Measurements from ENCODE around the gene SUPT6H. TPM values are rescaled to one million over a fixed set of nuclear protein-coding genes. Genes with fewer than 3 reads are reported as not detected.

The SUPT6H gene
- total and polyA plus RNA-seq, 2 of the 8 experiments (the other 6 are each of a cell fraction or from before 2014, with no cell fraction given): 32.0 to 59.9 TPM

DNA sequence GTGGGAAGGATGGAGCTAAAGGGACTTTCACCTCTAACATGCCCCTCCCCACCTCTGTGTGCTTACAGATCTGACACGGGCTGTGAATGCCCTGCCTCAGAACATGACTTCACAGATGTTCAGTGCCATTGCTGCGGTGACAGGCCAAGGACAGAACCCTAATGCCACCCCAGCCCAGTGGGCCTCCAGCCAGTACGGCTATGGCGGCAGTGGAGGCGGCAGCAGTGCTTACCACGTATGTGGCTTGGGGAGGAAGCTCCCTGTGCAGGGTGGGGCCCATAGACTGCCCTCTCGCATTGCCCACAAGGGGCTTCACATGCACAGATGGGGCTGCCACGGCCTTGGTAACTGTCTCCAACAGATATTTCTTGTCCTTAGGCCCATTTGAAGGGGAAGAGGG is 38.3 kb downstream of the SUPT6H start:
- DNase-seq (ENCODE audit: low read depth in 1 of 2, low spot score in 2 of 2): no peak
- H3K23ac ChIP-seq (ENCODE audit: insufficient read length): no peak overlapping the region
- no peak overlapping the region for H3K9ac ChIP-seq (replicated peaks in 1 of 4; ENCODE audit: extremely low read depth in 1 of 4, low read depth in 3 of 4, low read length in 3 of 4)
- FAIRE-seq: no peak
- no peak overlapping the region for H3K18ac ChIP-seq (ENCODE audit: extremely low read depth, low read length)
- no peak overlapping the region for H3K56ac ChIP-seq (replicated peaks; ENCODE audit: insufficient read length, low read depth, low read length)
- no peak overlapping the region for H4K91ac ChIP-seq (replicated peaks; ENCODE audit: insufficient read length, low read length)
- WGBS, 2 experiments (ENCODE audit: extremely low coverage in 1 of 2, insufficient coverage in 1 of 2, insufficient read length in 1 of 2, insufficient replicate concordance in 2 of 2, low coverage in 1 of 2, low lambda C conversion rate in 2 of 2, missing lambda C conversion rate in 1 of 2): 95% methylated on average over 8 of the region's 8 CpGs; no CpG with 5 or more reads in 1 of the 2 experiments
- peaks cover 0 to 8% (median 2%) of the 10 kb centered on the region in 4 experiments; a peak in 3 of 7 replicates for H3K4me1 ChIP-seq (replicated peaks in 1 of 4; ENCODE audit: control insufficient read depth in 3 of 4, insufficient read depth in 4 of 4, low read length in 3 of 4)
- no peak overlapping the region for H3K27ac ChIP-seq (ENCODE audit: low read depth, low read length)
- H2BK20ac ChIP-seq (ENCODE audit: low read length): no peak overlapping the region
- H3K79me1 ChIP-seq (ENCODE audit: low read depth, low read length): no peaks in the 10 kb centered on the region
- H2BK12ac ChIP-seq (ENCODE audit: low read depth, low read length): no peak overlapping the region
- no peak overlapping the region for H2BK5ac ChIP-seq (ENCODE audit: low read depth, low read length)
- no peak overlapping the region for H4K5ac ChIP-seq (ENCODE audit: insufficient read length, low read depth, low read length)
- H2BK15ac ChIP-seq (ENCODE audit: low read length): no peak overlapping the region
- H3K79me2 ChIP-seq (ENCODE audit: control insufficient read depth in 1 of 2, insufficient read depth in 2 of 2, low read length in 2 of 2): no peaks in the 10 kb centered on the region
- no peaks in the 10 kb centered on the region for H3K23me2 ChIP-seq (ENCODE audit: low read depth, low read length)
- no peak overlapping the region for H3K4ac ChIP-seq (replicated peaks; ENCODE audit: insufficient read length, low read depth, low read length)
- no peaks in the 10 kb centered on the region for H3K27me3 ChIP-seq (replicated peaks in 1 of 4; ENCODE audit: control insufficient read depth in 3 of 4, extremely low read depth in 1 of 4, insufficient read depth in 3 of 4, low read length in 3 of 4)
- H3K9me3 ChIP-seq (ENCODE audit: insufficient read depth in 2 of 2, low read depth in 1 of 2, low read length in 1 of 2): no peaks in the 10 kb centered on the region
- CTCF ChIA-PET (ENCODE audit: partially characterized antibody): interaction anchor here (0.5 to 1.5 kb wide), 6 partner anchors 9 to 241 kb away, joined by 3 to 6 read pairs (median 3); no protein-coding TSS in a partner anchor
- peaks cover 10 to 24% of the 10 kb centered on the region in 2 experiments for H4K20me1 ChIP-seq (replicated peaks in 1 of 2; ENCODE audit: control insufficient read depth in 1 of 2, insufficient read depth in 2 of 2, low read length in 2 of 2)
- H2AK5ac ChIP-seq (ENCODE audit: low read depth, low read length): no peak overlapping the region
- no peak overlapping the region for H2AFZ ChIP-seq (ENCODE audit: low read length)
- peaks cover 40 to 77% (median 70%) of the 10 kb centered on the region in 4 experiments for H3K36me3 ChIP-seq (ENCODE audit: control insufficient read depth in 2 of 4, insufficient read depth in 4 of 4, low read length in 3 of 4)
- no peak overlapping the region for H3K14ac ChIP-seq (ENCODE audit: insufficient read length)
- H2BK120ac ChIP-seq (replicated peaks; ENCODE audit: low read depth, low read length): no peak overlapping the region
- no peak overlapping the region for H3K4me2 ChIP-seq (ENCODE audit: insufficient read depth in 1 of 2, low read depth in 2 of 2, low read length in 2 of 2)
- POLR2A ChIA-PET (ENCODE audit: partially characterized antibody): interaction anchor here (0.8 to 3.8 kb wide), 10 partner anchors 9 to 209 kb away, joined by 3 to 46 read pairs (median 4); partner anchors contain the start of genes PROCA1 and RPL23A
- peak overlapping the region; percentile 9; the same call in 1 of the 2 replicates for H4K8ac ChIP-seq (ENCODE audit: extremely low read depth, insufficient read depth, low read length)
- no peak overlapping the region for H3K4me3 ChIP-seq (ENCODE audit: extremely low read depth in 1 of 4, insufficient read depth in 2 of 4, low read depth in 3 of 4, low read length in 4 of 4)
- no peak for TF ChIP-seq SP1 (IDR thresholded peaks at IDR 0.05; ENCODE audit: low read depth, low read length)
- 0 out of 3 replicates have a peak, but pooled peaks of 1 of the 2 experiments have one; percentile 8 for TF ChIP-seq POLR2A (IDR thresholded peaks at IDR 0.05; ENCODE audit: control extremely low read depth in 1 of 2, low read depth in 2 of 2, low read length in 2 of 2)

Data from H1 (cell line).